Mesenchymal stem cell (in vitro differentiated cells and primary cell): ENCODE measurements around the gene RNLS.

Experiments
- DNase-seq: peaks from one replicate; pipeline ENCODE4 v3.0.0-alpha.2; 2013
- H2AFZ ChIP-seq: one replicate; pipeline ENCODE4 v1.6.1; 2013; ENCODE audit warnings: low read depth, mild to moderate bottlenecking, control low read depth, inconsistent platforms, low read length, moderate library complexity
- H2AK5ac ChIP-seq: 2 replicates; pipeline ENCODE4 v1.6.1; 2013; ENCODE audit warnings: low read length, moderate library complexity, mild to moderate bottlenecking, inconsistent platforms; ENCODE audit not compliant: severe bottlenecking
- H2BK120ac ChIP-seq: one replicate; pipeline ENCODE4 v1.6.1; 2013; ENCODE audit warnings: low read depth, mild to moderate bottlenecking, inconsistent platforms, low read length, moderate library complexity
- H2BK12ac ChIP-seq, 2 experiments: one replicate each; pipeline ENCODE4 v1.6.1; 2013; ENCODE audit warnings: inconsistent platforms in 2 of 2, low read length in 2 of 2, mild to moderate bottlenecking in 2 of 2, moderate library complexity in 2 of 2, control low read depth in 1 of 2
- H2BK15ac ChIP-seq: one replicate; pipeline ENCODE4 v1.6.1; 2013; ENCODE audit warnings: mild to moderate bottlenecking, low read depth, inconsistent platforms; ENCODE audit not compliant: poor library complexity, severe bottlenecking
- H2BK5ac ChIP-seq: 2 replicates; pipeline ENCODE4 v1.6.1; 2013; ENCODE audit warnings: low read depth, mild to moderate bottlenecking, low read length, control low read depth, inconsistent platforms; ENCODE audit not compliant: poor library complexity, severe bottlenecking
- H3K14ac ChIP-seq, 2 experiments: one replicate each; pipeline ENCODE4 v1.6.1; 2013; ENCODE audit warnings: inconsistent platforms in 2 of 2, low read length in 2 of 2, control low read depth in 1 of 2, mild to moderate bottlenecking in 1 of 2, moderate library complexity in 1 of 2
- H3K18ac ChIP-seq, 2 experiments: one replicate each; pipeline ENCODE4 v1.6.1; 2013; ENCODE audit warnings: inconsistent platforms in 2 of 2, low read length in 2 of 2, control low read depth in 1 of 2, low read depth in 1 of 2, mild to moderate bottlenecking in 1 of 2
- H3K23ac ChIP-seq, 2 experiments: one replicate each; pipeline ENCODE4 v1.6.1; 2013; ENCODE audit warnings: inconsistent platforms in 2 of 2, low read length in 2 of 2, mild to moderate bottlenecking in 2 of 2, moderate library complexity in 2 of 2, control low read depth in 1 of 2
- H3K27ac ChIP-seq: 2 replicates; pipeline ENCODE4 v1.5.1; 2013; ENCODE audit warnings: mild to moderate bottlenecking, moderate library complexity, low read length, control low read depth, inconsistent platforms; ENCODE audit not compliant: poor library complexity, severe bottlenecking
- H3K27me3 ChIP-seq, 2 experiments: 2 replicates each; pipeline versions ENCODE4 v1.6.1 to v1.7.0; 2013; ENCODE audit warnings: low read length in 2 of 2, mild to moderate bottlenecking in 2 of 2, moderate library complexity in 2 of 2, control low read depth in 1 of 2, inconsistent platforms in 1 of 2; ENCODE audit not compliant: control insufficient read depth in 1 of 2, insufficient read depth in 1 of 2
- H3K36me3 ChIP-seq, 2 experiments: 2 replicates each; pipeline versions ENCODE4 v1.6.1 to v1.7.0; 2013; ENCODE audit warnings: low read length in 2 of 2, control low read depth in 1 of 2, inconsistent platforms in 1 of 2, low read depth in 1 of 2, mild to moderate bottlenecking in 1 of 2; ENCODE audit not compliant: insufficient read depth in 2 of 2, control insufficient read depth in 1 of 2
- H3K4ac ChIP-seq, 2 experiments: one replicate each; pipeline ENCODE4 v1.6.1; 2013; ENCODE audit warnings: inconsistent platforms in 2 of 2, low read length in 2 of 2, mild to moderate bottlenecking in 2 of 2, moderate library complexity in 2 of 2, control low read depth in 1 of 2, low read depth in 1 of 2
- H3K4me1 ChIP-seq: 2 replicates; pipeline ENCODE4 v1.6.1; 2013; ENCODE audit warnings: low read depth, low read length, control low read depth; ENCODE audit not compliant: control insufficient read depth, insufficient read depth
- H3K4me2 ChIP-seq: 2 replicates; pipeline ENCODE4 v1.6.1; 2013; ENCODE audit warnings: low read length, mild to moderate bottlenecking, inconsistent platforms; ENCODE audit not compliant: poor library complexity, severe bottlenecking
- H3K4me3 ChIP-seq, 2 experiments: 2 replicates each; pipeline versions ENCODE4 v1.5.1 to v1.7.0; 2013; ENCODE audit warnings: low read length in 2 of 2, mild to moderate bottlenecking in 2 of 2, control low read depth in 1 of 2, low read depth in 1 of 2; ENCODE audit not compliant: insufficient read depth in 1 of 2
- H3K79me1 ChIP-seq: replicated peaks from 2 replicates; pipeline ENCODE4 v1.6.1; 2013; ENCODE audit warnings: mild to moderate bottlenecking, control low read depth, low read length, inconsistent platforms; ENCODE audit not compliant: poor library complexity, severe bottlenecking
- H3K9ac ChIP-seq: 2 replicates; pipeline ENCODE4 v1.7.0; 2013; ENCODE audit warnings: mild to moderate bottlenecking, low read length, moderate library complexity
- H3K9me3 ChIP-seq: 2 replicates; pipeline ENCODE4 v1.7.0; 2013; ENCODE audit warnings: mild to moderate bottlenecking, low read length; ENCODE audit not compliant: control insufficient read depth
- H4K8ac ChIP-seq: one replicate; pipeline ENCODE4 v1.6.1; 2013; ENCODE audit warnings: inconsistent platforms, mild to moderate bottlenecking, low read length, moderate library complexity
- H4K91ac ChIP-seq: one replicate; pipeline ENCODE4 v1.6.1; 2013; ENCODE audit warnings: mild to moderate bottlenecking, low read length, inconsistent platforms
- WGBS: methylation state at CpG from one replicate; pipeline ENCODE4 v1.1.7; 2013; ENCODE audit warnings: mixed read lengths; 5-methylcytosine and 5-hydroxymethylcytosine counted together

Gene RNLS

DNA sequence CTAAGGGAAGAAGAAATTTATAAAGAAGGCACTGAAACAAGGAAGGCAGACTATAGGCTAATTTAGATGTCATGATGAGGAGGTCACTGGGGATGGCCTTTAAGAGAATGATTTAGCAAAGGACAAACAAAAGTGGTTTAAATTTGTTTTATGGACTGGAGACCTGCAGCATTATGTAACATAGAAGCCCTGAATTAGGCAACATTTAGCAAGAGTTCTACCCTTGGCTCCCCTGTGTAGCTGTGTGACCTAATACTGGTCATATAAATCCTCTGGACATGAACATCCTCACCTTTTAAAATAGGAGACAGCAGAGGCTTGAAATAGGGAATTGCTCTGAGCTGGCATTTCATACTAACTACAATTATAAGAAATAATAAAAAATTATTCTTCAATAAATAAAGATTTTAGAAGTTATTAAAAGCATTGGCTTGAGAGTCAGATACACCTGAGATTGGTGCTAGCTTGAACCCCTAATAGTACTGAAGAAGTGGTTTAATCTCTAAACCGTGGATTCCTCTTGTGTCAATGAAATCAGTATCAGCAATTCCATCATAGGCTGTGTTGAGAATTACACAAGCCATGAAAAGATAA, 48.9 kb downstream of the RNLS start:
- Histone ChIP-seq H3K14ac (no peak overlapping the region), H2BK12ac (no peak overlapping the region), H3K9me3 (no peaks in the 10 kb centered on the region), H4K8ac (no peak overlapping the region), H2BK15ac (no peak overlapping the region), H2BK5ac (no peak overlapping the region), H2AK5ac (no peak overlapping the region), H3K27ac (no peak overlapping the region), H3K27me3 (no peaks in the 10 kb centered on the region), H3K79me1 (no peaks in the 10 kb centered on the region), H3K4me2 (no peak overlapping the region), H3K4me1 (no peaks in the 10 kb centered on the region), H3K36me3 (no peaks in the 10 kb centered on the region), H3K9ac (no peak overlapping the region), H2AFZ (no peak overlapping the region), H3K4me3 (no peak overlapping the region), H3K18ac (no peak overlapping the region), H3K23ac (no peak overlapping the region), H4K91ac (no peak overlapping the region), H3K4ac (no peak overlapping the region), H2BK120ac (no peak overlapping the region)
- WGBS = no CpG with 5 or more reads among the region's 1 CpG
- DNase-seq = no peak

DNA sequence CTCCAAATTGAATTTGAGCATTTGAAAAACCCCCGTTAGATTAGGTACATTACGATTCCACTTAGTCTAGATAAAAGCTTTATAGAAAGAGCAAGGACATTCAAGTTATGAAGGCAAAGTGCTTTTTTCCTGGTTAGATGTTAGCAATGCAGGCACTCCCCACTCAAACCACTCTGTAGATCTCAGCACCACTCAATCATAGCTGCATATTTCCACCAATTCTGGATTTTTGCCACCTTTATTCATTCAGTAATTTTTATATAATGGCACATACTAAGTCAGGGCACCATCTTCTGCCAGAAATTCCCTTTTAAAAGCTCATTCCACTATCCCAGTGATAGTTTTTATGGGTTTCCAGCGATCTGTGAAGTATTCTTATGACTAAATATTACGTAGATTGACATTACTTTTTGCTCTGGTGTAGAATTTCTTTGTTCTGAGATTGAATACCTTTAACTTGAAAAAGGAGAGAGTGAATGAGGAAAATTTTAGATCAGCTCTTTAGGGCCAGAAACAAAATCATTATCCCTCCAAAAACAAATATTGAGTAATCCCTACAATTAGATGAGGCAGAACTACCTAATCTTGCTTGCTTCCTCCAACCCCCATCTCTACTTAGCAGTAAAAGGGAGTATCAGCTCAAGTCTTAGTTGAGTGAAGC, 51.6 kb downstream of the RNLS start:
- DNase-seq = no peak
- Histone ChIP-seq H4K8ac (no peak overlapping the region), H2AK5ac (no peak overlapping the region), H3K79me1 (no peaks in the 10 kb centered on the region), H3K4ac (no peak overlapping the region), H3K9ac (no peak overlapping the region), H3K4me3 (no peak overlapping the region), H3K14ac (no peak overlapping the region), H2BK120ac (no peak overlapping the region), H4K91ac (no peak overlapping the region), H3K27me3 (no peaks in the 10 kb centered on the region), H3K27ac (no peak overlapping the region), H3K9me3 (no peaks in the 10 kb centered on the region), H3K18ac (no peak overlapping the region), H2BK12ac (no peak overlapping the region), H2BK5ac (no peak overlapping the region), H2BK15ac (no peak overlapping the region), H2AFZ (no peak overlapping the region), H3K4me1 (no peaks in the 10 kb centered on the region), H3K4me2 (no peak overlapping the region), H3K23ac (no peak overlapping the region), H3K36me3 (no peaks in the 10 kb centered on the region)
- WGBS = 100% methylated on average over 2 of the region's 4 CpGs

DNA sequence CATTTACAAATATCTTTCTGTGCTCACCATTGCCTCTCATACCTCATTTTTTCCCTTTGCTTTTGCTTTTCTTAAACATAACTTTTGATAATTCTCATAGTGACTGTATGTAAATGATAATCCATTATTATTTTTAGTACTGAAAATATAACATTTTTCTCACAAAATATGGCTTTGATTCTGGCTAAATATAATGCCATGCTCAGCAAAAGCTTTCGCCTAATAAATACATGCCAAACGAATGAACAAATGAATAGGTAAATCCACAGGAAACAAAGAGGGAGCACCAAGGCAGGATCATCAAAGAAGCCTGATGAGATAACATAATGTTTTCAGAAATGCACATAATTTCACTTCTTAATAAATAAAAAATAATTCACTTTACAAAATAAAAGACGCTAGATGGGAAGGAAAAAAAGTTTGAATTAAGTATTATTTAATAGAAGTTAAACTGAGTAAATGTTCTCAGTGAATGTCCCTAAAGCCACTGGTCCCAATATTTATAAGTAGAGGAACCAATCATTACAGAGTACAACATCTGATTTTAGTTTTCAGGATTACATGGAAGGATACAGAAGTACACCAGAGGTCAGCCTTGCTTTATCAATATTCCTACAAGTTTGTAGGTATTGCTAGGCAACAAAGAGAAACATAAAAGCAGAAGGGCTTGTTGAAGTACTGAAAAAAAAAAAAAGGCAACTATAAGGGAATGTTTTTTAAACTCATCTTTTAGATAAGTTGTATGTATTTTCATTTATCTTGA, 52.3 kb downstream of the RNLS start:
- no peak overlapping the region for H3K18ac ChIP-seq
- H3K14ac ChIP-seq = no peak overlapping the region
- H3K27me3 ChIP-seq = no peaks in the 10 kb centered on the region
- H3K79me1 ChIP-seq = no peaks in the 10 kb centered on the region
- H3K9me3 ChIP-seq = no peaks in the 10 kb centered on the region
- no peak overlapping the region for H3K27ac ChIP-seq
- H2BK5ac ChIP-seq = no peak overlapping the region
- H3K4me2 ChIP-seq = no peak overlapping the region
- H2AFZ ChIP-seq = no peak overlapping the region
- no peak overlapping the region for H2BK15ac ChIP-seq
- 94% methylated on average over 2 of the region's 3 CpGs for WGBS
- H4K91ac ChIP-seq = no peak overlapping the region
- no peaks in the 10 kb centered on the region for H3K4me1 ChIP-seq
- no peak overlapping the region for H3K4me3 ChIP-seq
- no peak overlapping the region for H2AK5ac ChIP-seq
- no peak for DNase-seq
- no peak overlapping the region for H3K9ac ChIP-seq
- no peak overlapping the region for H3K23ac ChIP-seq
- H2BK12ac ChIP-seq = no peak overlapping the region
- H3K36me3 ChIP-seq = no peaks in the 10 kb centered on the region
- H2BK120ac ChIP-seq = no peak overlapping the region
- no peak overlapping the region for H4K8ac ChIP-seq
- H3K4ac ChIP-seq = no peak overlapping the region

DNA sequence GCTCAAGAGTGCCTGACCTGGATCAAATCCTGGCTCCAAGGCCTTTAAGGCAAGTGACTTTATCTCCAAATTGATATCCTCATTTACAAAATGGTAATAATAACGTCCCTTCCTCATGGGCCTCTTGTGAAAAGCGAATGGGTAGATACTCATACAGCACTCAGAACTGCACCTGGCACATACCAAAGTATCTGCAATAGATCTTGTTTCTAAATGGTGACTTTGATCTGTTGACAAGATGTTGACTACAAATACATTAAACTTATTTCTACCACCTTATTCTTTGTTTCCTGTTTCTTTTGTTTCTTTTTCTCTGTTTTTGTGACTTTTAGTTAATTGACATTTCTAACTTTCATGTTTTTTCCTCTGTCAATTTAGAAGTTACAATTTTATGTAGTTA, 53.0 kb downstream of the RNLS start:
- Histone ChIP-seq H3K79me1 (no peaks in the 10 kb centered on the region), H3K27ac (no peak overlapping the region), H3K36me3 (no peaks in the 10 kb centered on the region), H2BK5ac (no peak overlapping the region), H3K4me3 (no peak overlapping the region), H3K4me2 (no peak overlapping the region), H3K14ac (no peak overlapping the region), H4K8ac (no peak overlapping the region), H2AFZ (no peak overlapping the region), H2BK120ac (no peak overlapping the region), H3K18ac (no peak overlapping the region), H2BK15ac (no peak overlapping the region), H4K91ac (no peak overlapping the region), H2BK12ac (no peak overlapping the region), H3K23ac (no peak overlapping the region), H3K9ac (no peak overlapping the region), H2AK5ac (no peak overlapping the region), H3K4me1 (no peaks in the 10 kb centered on the region), H3K9me3 (no peaks in the 10 kb centered on the region), H3K27me3 (no peaks in the 10 kb centered on the region), H3K4ac (no peak overlapping the region)
- DNase-seq = no peak
- 40% methylated on average over 1 of the region's 2 CpGs for WGBS
